Lung microvascular endothelial cell (primary cell): Measurements from ENCODE around the gene GLP2R. TPM values are rescaled to one million over a fixed set of nuclear protein-coding genes. Genes with fewer than 3 reads are reported as not detected.

ENCODE experiments used
- DNase-seq, 2 donors: peaks; one replicate each; pipeline versions ENCODE4 v3.0.0 to v3.0.0-alpha.2; 2010; ENCODE audit warnings: low read depth in 2 of 2
- total RNA-seq: library from RNA; depleted of rRNA; stranded (reverse); fragments of >200 nt; gene quantifications from 2 replicates; pipeline ENCODE4 v1.2.1, GENCODE V29; 2014

The GLP2R gene
- total RNA-seq, 1 donor from 2014 or later = under 0.01 TPM

- DNase-seq = no peak
Measured at GRCh38 chr17:9854255-9854654, 28.5 kb downstream of the GLP2R start.

GRCh38 chr17:9855036-9855435 is 29.3 kb downstream of the GLP2R start:
- DNase-seq = no peak

GRCh38 chr17:9859781-9860180 is 34.1 kb downstream of the GLP2R start:
- DNase-seq = no peak

- DNase-seq = no peak
Measured at GRCh38 chr17:9860851-9861250, 35.1 kb downstream of the GLP2R start.

- DNase-seq = no peak
Measured at GRCh38 chr17:9862220-9862619, 36.5 kb downstream of the GLP2R start.

DNA sequence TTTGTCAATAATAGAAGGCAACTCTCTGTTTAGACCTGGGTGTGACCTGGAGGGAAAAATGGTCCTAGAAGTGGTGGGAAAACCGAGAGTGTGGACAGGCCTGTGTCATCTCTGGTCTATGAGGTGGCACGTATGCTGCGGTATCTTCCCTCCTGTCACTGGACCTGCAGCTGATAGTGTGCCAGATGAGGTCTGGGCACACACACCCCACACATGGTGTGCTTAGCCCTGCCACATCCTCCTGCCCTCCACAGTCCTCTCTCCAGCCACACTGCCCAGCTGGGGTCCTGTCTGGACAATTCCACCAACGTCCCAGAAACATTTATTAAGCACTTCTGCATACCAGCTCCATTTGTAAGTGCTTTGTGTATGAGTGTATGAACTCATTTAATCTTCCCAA is 37.2 kb downstream of the GLP2R start:
- DNase-seq = no peak

- DNase-seq = no peak
Measured at GRCh38 chr17:9865586-9865985, 39.9 kb downstream of the GLP2R start.

DNA sequence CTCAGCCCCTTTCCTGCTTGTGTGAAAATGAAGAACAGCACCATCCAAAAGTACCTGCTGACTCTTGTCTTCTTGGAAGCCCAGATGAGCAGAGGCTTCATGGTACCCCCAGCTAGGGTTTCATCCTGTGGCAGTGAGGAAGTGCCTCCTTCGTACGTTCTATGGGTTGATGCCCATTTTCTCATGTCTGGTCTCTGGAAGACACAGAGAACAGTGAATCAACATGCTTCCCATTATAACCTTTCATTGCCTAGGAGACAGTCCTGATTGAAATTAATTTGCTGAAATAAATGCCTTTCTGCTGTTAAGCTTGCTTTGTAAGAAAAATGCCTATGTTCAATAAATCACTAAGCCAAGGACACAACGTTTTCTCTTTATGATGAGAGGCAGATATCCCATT is 42.8 kb downstream of the GLP2R start:
- DNase-seq = no peak

GRCh38 chr17:9872852-9873251 is 47.1 kb downstream of the GLP2R start:
- no peak for DNase-seq

DNA sequence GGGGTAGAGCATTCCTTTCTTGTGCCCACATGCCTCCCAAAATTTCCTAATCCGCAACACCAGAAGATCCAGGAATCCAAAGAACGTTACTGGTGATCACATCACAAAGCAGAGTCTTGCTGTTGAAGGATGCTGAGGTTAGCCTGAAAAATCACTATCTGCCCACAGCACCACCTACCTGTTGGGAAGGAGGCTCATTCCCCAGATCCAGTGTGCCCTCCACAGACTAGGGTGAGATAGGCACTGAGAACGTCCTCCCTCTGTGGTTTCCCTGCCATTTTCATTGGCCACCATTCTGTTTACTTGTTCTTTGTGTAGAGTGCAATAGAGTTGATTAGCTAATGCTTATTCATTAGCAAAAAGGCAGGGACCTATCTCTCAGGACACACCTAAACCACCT is 49.0 kb downstream of the GLP2R start:
- DNase-seq = no peak

GRCh38 chr17:9875441-9875840 is 49.7 kb downstream of the GLP2R start:
- no peak for DNase-seq

DNA sequence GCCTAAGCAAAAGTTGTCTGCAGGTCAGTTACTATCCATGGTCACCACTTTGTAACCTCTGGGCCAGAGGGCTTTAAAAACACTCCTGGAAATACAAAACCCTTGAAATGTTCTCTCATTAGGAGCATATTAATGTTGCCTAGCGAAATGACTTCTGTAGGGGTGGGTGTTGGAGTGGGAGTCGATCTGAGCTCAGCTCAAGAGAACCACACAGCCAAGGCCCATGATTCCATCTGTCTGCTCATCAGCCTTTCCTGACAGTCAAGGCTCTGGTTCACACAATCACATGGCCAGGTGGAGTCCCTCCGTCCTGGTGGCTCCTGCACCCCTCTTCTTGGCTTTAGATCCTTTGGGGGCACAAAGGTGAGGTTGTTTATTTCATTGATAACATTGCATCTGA is 52.6 kb downstream of the GLP2R start:
- DNase-seq = no peak

GRCh38 chr17:9878786-9879525 is 53.2 kb downstream of the GLP2R start:
- no peak for DNase-seq

DNA sequence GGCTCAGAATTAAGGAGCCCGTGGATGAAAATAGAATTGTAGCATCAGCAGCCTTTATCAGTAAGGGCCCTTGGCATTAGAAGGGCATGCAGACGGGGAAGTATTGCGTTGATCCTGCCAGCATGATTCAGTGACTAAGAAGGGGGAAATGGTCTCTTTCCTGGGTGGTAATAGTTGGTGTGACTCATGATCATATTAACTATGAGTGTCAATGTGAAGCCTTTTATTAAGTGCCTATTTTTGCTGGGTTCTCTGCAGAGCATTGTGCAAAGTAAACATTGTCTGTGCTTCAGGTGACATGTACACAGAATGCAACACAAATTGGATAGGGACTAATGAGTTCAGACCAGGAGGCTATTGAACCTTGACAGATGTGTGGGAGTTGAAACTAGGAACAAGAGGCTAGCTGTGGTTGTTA is 54.9 kb downstream of the GLP2R start:
- no peak for DNase-seq

DNA sequence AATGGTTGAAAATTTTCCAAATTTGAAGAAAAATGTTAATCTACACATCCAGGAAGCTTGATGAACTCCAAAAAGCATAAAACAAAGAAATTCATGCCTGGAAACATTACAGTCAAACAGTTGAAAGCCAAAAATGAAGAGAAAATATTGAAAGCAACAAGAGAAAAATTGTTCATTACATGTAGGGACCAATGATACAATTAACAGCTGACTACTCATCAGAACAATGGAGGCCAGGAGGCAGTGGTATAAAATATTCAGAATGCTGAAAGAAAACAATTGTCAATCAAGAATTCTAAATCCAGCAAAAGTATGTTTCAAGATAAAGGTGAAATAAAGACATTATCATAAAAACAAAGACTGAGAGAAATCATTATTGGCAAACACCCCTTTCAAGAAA is 57.7 kb downstream of the GLP2R start:
- DNase-seq = no peak

DNA sequence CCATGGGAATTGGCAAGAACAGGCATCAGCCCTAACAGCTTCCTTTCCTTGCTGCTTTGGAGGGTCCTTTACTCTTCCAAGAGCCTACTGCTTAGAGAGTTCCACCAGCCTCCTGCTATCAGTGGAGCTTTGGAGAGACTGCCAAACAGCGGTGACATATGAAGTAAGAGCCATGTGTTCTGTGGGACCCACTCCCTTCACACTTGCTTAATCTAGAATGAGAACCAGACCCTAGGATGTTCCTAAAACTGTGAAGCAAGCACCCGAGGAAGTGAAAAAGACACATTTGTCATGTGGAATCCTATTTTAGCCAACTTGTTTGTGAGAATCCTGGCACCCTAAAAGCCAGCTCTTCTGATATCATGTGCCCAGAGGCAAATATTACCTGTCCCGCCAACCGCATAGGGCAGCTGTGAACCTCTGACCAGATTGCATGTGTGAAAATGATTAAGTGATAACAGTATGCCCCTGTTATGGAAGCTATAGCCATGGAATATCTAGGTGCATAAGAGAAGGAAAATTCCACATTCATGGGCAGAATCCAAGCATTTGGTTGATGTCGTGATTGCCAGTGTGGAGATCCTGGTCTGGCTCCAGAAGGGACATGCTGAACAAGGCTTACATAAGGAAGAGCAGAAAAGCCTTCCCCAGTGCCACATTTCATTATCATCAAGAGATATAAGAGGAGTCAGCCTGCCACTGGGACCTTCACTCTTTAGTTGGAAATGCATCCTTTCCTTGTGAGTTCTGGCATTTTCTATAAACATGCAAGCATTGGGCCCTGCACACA is 60.6 kb downstream of the GLP2R start:
- no peak for DNase-seq

GRCh38 chr17:9887508-9887907 is 61.8 kb downstream of the GLP2R start:
- DNase-seq = no peak

GRCh38 chr17:9890124-9890523 is 64.4 kb downstream of the GLP2R start:
- no peak for DNase-seq

- peak in 1 of 2 donors; percentile 17 for DNase-seq
Measured at GRCh38 chr17:9893411-9894012, 67.8 kb downstream of the GLP2R start.

- DNase-seq = no peak
Measured at GRCh38 chr17:9894231-9894630, 68.5 kb downstream of the GLP2R start.

- no peak for DNase-seq
Measured at GRCh38 chr17:9895923-9896322, 70.2 kb downstream of the GLP2R start.

DNA sequence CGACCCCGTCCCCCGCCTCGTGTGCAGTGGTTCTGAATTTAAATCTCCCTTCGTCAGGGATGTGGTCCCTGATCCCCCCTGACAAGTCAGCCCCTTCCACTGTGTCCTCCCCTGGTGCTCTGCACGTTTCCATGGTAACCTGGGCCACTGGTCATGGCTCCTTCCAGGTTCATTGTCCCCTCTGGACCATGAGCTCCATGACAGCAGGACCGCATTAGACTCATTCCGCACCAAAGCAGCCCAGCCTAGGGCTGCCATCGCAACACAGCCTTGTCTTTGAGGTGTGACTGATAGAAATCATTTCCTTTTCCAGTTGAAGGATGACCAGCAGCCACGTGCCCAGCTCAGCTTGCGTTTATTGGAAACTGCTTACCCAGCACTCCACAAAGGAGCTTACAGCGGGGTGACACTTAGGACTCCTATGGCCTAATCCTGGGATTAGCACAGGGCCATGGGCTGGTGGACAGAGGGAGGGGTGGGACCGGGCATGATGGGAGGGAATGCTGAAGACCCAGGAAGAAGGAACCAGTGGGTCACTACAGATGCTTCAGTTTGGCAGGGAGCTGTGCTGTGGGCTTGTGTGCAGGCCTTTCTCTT is 71.7 kb downstream of the GLP2R start:
- no peak for DNase-seq
